Adrenal gland (tissue), 12 donors: ENCODE data around the gene CTSZ. TPM values are rescaled to one million over a fixed set of nuclear protein-coding genes. Genes with fewer than 3 reads are reported as not detected.

Experiments
- DNase-seq, 7 donors: peaks; one replicate each; pipeline ENCODE4 v3.0.0-alpha.2; 2019 to 2020
- H3K27ac ChIP-seq, 5 donors: fragments of 200-600 bp; sonication (generic) in 4 of 5; 1 replicate in 3 of 5; 2 replicates in 2 of 5; pipeline versions ENCODE4 v1.5.1 to v1.8.0; 2016 to 2020; ENCODE audit warnings: mild to moderate bottlenecking in 1 of 5
- H3K27me3 ChIP-seq: fragments of 200-600 bp; 2 replicates; pipeline ENCODE4 v1.8.0; 2021
- H3K36me3 ChIP-seq, 2 donors: fragments of 200-600 bp; replicated peaks in 1 of 2; 1 replicate in 1 of 2; 2 replicates in 1 of 2; pipeline versions ENCODE4 v1.5.1 to v1.8.0; 2018 to 2022
- H3K4me1 ChIP-seq, 2 donors: fragments of 200-600 bp; replicated peaks in 1 of 2; 1 replicate in 1 of 2; 2 replicates in 1 of 2; pipeline versions ENCODE4 v1.5.1 to v1.8.0; 2018 to 2021
- H3K4me3 ChIP-seq, 4 donors: fragments of 200-600 bp; sonication (generic) in 3 of 4; one replicate each; pipeline ENCODE4 v1.5.1; 2016 to 2018
- H3K9me3 ChIP-seq, 3 donors: fragments of 200-600 bp; sonication (generic) in 1 of 3; replicated peaks in 1 of 3; 1 replicate in 2 of 3; 2 replicates in 1 of 3; pipeline versions ENCODE4 v1.5.1 to v1.8.0; 2016 to 2021
- CTCF ChIP-seq, 6 experiments: fragments of 450-650 bp in 4 of 6; fragments of 200-600 bp in 2 of 6; sonication (generic) in 1 of 6; IDR thresholded peaks; 1 replicate in 5 of 6; 2 replicates in 1 of 6; pipeline versions ENCODE4 v1.5.1 to v1.8.0; 2016 to 2021; ENCODE audit warnings: antibody characterized with exemption in 6 of 6, mild to moderate bottlenecking in 2 of 6, moderate library complexity in 1 of 6
- POLR2A ChIP-seq, 2 donors: fragments of 450-650 bp; IDR thresholded peaks; one replicate each; pipeline ENCODE4 v1.6.1; 2017; ENCODE audit warnings: antibody characterized with exemption in 2 of 2, mild to moderate bottlenecking in 2 of 2, moderate library complexity in 1 of 2
- WGBS, 4 donors: extraction: QIAGEN DNeasy Blood & Tissue Kit in 2 of 4; methylation state at CpG; one replicate each; pipeline versions ENCODE4 v1.1.5 to v1.1.7; 2013 to 2017; 5-methylcytosine and 5-hydroxymethylcytosine counted together
- intact Hi-C, 2 donors: fragments of 100-400 bp; cut with DNase I; formaldehyde crosslinking; loops; one replicate each; pipeline versions ENCODE4 v1.14.1 to v1.15.0; 2022 to 2023
- polyA plus RNA-seq, 3 donors: library from polyadenylated mRNA; stranded (reverse); fragments of 200-250 nt in 2 of 3; fragments of 350-450 nt in 1 of 3; fragmentation: Illumina TruSeq in 1 of 3; extraction: RNeasy Lipid Tissue Mini Kit (QIAGEN cat#74804) in 1 of 3; gene quantifications; one replicate each; pipeline ENCODE4 v1.2.3, GENCODE V29; 2013 to 2014
- total RNA-seq, 9 donors: library from RNA; depleted of rRNA in 4 of 9; stranded (reverse); fragments of >200 nt in 4 of 9; fragments of 120-200 nt in 1 of 9; fragmentation: NEBNext Ultra II Directional in 1 of 9; extraction: Animal tissue kit (Norgen Biotek cat#: 25700) in 1 of 9; gene quantifications; one replicate each; pipeline versions ENCODE4 v1.1.0 to v1.2.4, GENCODE V29; 2013 to 2023
- donor health status: healthy with polysubstance abuse.
- donor health status: Bipolar disorder and iron deficiency.
- donor health status: DM: yes; HTN: yes; CAD: no.
- donor health status: DM: no; HTN: no; CAD: no.
- donor health status: DM: no; HTN: no; CAD: no.
- donor health status: DM: yes; HTN: yes; CAD: no.

Gene CTSZ
- total and polyA plus RNA-seq, 12 donors, result 36.4 to 266 (median 155) TPM

GRCh38 chr20:59037386-59037785 lies 30.3 kb upstream of the CTSZ start:
- intact Hi-C loops, result loop anchor here in 1 of 2 donors (10.0 kb wide), 1 partner anchor 53 kb away; the partner anchor contains the start of gene NELFCD
- H3K4me1 ChIP-seq, result peaks cover 13 to 39% of the 10 kb centered on the region in 2 donors
- no peak overlapping the region for H3K27ac ChIP-seq
- TF ChIP-seq POLR2A (IDR thresholded peaks at IDR 0.05) (no peak), CTCF (IDR thresholded peaks at IDR 0.05) (no peak)
- DNase-seq, result no peak
- WGBS, 4 donors, result 91 to 94% (median 94%) methylated on average over 12 of the region's 12 CpGs
- H3K27me3 ChIP-seq, result no peaks in the 10 kb centered on the region
- peaks cover 0 to 49% of the 10 kb centered on the region in 2 donors for H3K36me3 ChIP-seq
- H3K9me3 ChIP-seq, result no peaks in the 10 kb centered on the region
- H3K4me3 ChIP-seq, result no peak overlapping the region

GRCh38 chr20:59035381-59035780 lies 28.3 kb upstream of the CTSZ start:
- H3K4me3 ChIP-seq, result no peak overlapping the region
- TF ChIP-seq POLR2A (IDR thresholded peaks at IDR 0.05) (no peak), CTCF (IDR thresholded peaks at IDR 0.05) (no peak)
- H3K4me1 ChIP-seq, result peaks cover 8 to 34% of the 10 kb centered on the region in 2 donors
- WGBS, 4 donors, result 95 to 98% (median 97%) methylated on average over 3 of the region's 3 CpGs
- no peak for DNase-seq
- intact Hi-C loops, result loop anchor here in 1 of 2 donors (10.0 kb wide), 1 partner anchor 51 kb away; the partner anchor contains the start of gene NELFCD
- H3K27me3 ChIP-seq, result no peaks in the 10 kb centered on the region
- H3K9me3 ChIP-seq, result no peaks in the 10 kb centered on the region
- peaks cover 0 to 49% of the 10 kb centered on the region in 2 donors for H3K36me3 ChIP-seq
- H3K27ac ChIP-seq, result no peak overlapping the region

- Histone ChIP-seq H3K36me3 (peaks cover 0 to 65% of the 10 kb centered on the region in 2 donors), H3K27ac (no peak overlapping the region), H3K27me3 (no peaks in the 10 kb centered on the region), H3K4me3 (no peak overlapping the region), H3K4me1 (peaks cover 19 to 34% of the 10 kb centered on the region in 2 donors), H3K9me3 (no peaks in the 10 kb centered on the region)
- intact Hi-C loops, result loop anchor here in 1 of 2 donors (10.0 kb wide), 1 partner anchor 49 kb away; the partner anchor contains the start of gene NELFCD
- no peak for TF ChIP-seq POLR2A (IDR thresholded peaks at IDR 0.05)
- TF ChIP-seq CTCF (IDR thresholded peaks at IDR 0.05), result no peak
- no peak for DNase-seq
- 90 to 98% (median 93%) methylated on average over 2 of the region's 2 CpGs for WGBS, 4 donors
Measured at GRCh38 chr20:59033616-59034165, 26.6 kb upstream of the CTSZ start.

- H3K9me3 ChIP-seq, result no peaks in the 10 kb centered on the region
- H3K4me1 ChIP-seq, result peaks cover 22 to 40% of the 10 kb centered on the region in 2 donors
- TF ChIP-seq POLR2A (IDR thresholded peaks at IDR 0.05), result no peak
- no peak for TF ChIP-seq CTCF (IDR thresholded peaks at IDR 0.05)
- 97 to 100% (median 98%) methylated on average over 1 of the region's 1 CpG for WGBS, 4 donors
- intact Hi-C loops, result loop anchor here in 1 of 2 donors (10.0 kb wide), 1 partner anchor 48 kb away; the partner anchor contains the start of gene NELFCD
- DNase-seq, result no peak
- no peaks in the 10 kb centered on the region for H3K27me3 ChIP-seq
- H3K27ac ChIP-seq, result peak overlapping the region in 3 of 5 donors; percentile 78 to 87 (median 85)
- peaks cover 0 to 67% of the 10 kb centered on the region in 2 donors for H3K36me3 ChIP-seq
- peak overlapping the region in 1 of 4 donors; percentile 83 for H3K4me3 ChIP-seq
Measured at GRCh38 chr20:59033093-59033492, 26.0 kb upstream of the CTSZ start.
